ENCODE measurements around the gene TLX2. TPM values are rescaled to one million over a fixed set of nuclear protein-coding genes. Genes with fewer than 3 reads are reported as not detected.

The TLX2 gene
- total RNA-seq, 1 experiment from 2014 or later: not detected

GRCh38 chr2:74553892-74554819, 39.9 kb downstream of the TLX2 start, which contains the start of the genes DOK1 and LOXL3:
TSS of gene DOK1 (plus strand) at chr2:74554720. CDS start at chr2:74554755, 35 bp downstream.
TSS of gene LOXL3 (minus strand) at chr2:74553942. CDS start at chr2:74552634, 1,308 bp downstream.
- Mint-ChIP-seq H3K4me3 (ENCODE audit: low read depth, unreplicated experiment) (peak within 1 kb of the TSS; percentile 46), H3K36me3 (ENCODE audit: insufficient read depth, unreplicated experiment) (peaks cover 32% of the 10 kb centered on the region), H3K4me1 (ENCODE audit: low read depth, unreplicated experiment) (peaks cover 27% of the 10 kb centered on the region), H3K27ac (ENCODE audit: unreplicated experiment) (peak within 1 kb of the TSS; percentile 1), H3K9me3 (ENCODE audit: low read depth, unreplicated experiment) (no peaks in the 10 kb centered on the region), H3K27me3 (ENCODE audit: unreplicated experiment) (no peaks in the 10 kb centered on the region)
- CTCF ChIA-PET: interaction anchor here (0.6 to 0.7 kb wide), 4 partner anchors 24 to 1459 kb away, joined by 3 to 8 read pairs (median 4); no protein-coding TSS in a partner anchor
- DNase-seq: peak; percentile 61
- no TSS peak for BruUV-seq (replicated peaks)
- intact Hi-C loops (cut with micrococcal nuclease; ENCODE audit: unreplicated experiment): no loop called here
- no peak for TF ChIP-seq CTCF (IDR thresholded peaks at IDR 0.05; ENCODE audit: unreplicated experiment)

GRCh38 chr2:74554820-74555531, 40.7 kb downstream of the TLX2 start:
- DNase-seq: no peak
- H3K4me1 Mint-ChIP-seq (ENCODE audit: low read depth, unreplicated experiment): peaks cover 19% of the 10 kb centered on the region
- CTCF ChIA-PET: no interaction called here
- intact Hi-C loops (cut with micrococcal nuclease; ENCODE audit: unreplicated experiment): no loop called here
- no TSS peak for BruUV-seq (replicated peaks)
- TF ChIP-seq CTCF (IDR thresholded peaks at IDR 0.05; ENCODE audit: unreplicated experiment): no peak
- peaks cover 5% of the 10 kb centered on the region for H3K27me3 Mint-ChIP-seq (ENCODE audit: unreplicated experiment)
- peaks cover 24% of the 10 kb centered on the region for H3K36me3 Mint-ChIP-seq (ENCODE audit: insufficient read depth, unreplicated experiment)
- H3K9me3 Mint-ChIP-seq (ENCODE audit: low read depth, unreplicated experiment): no peaks in the 10 kb centered on the region
- no peak overlapping the region for H3K27ac Mint-ChIP-seq (ENCODE audit: unreplicated experiment)
- H3K4me3 Mint-ChIP-seq (ENCODE audit: low read depth, unreplicated experiment): peak overlapping the region; percentile 46

GRCh38 chr2:74555610-74556103, 41.4 kb downstream of the TLX2 start:
- no TSS peak for BruUV-seq (replicated peaks)

More at GRCh38 chr2:74555610-74556103, 41.4 kb downstream of the TLX2 start:
- no peak for TF ChIP-seq CTCF (IDR thresholded peaks at IDR 0.05; ENCODE audit: unreplicated experiment)
- intact Hi-C loops (cut with micrococcal nuclease; ENCODE audit: unreplicated experiment): no loop called here
- Mint-ChIP-seq H3K27me3 (ENCODE audit: unreplicated experiment) (peaks cover 12% of the 10 kb centered on the region), H3K27ac (ENCODE audit: unreplicated experiment) (no peak overlapping the region), H3K36me3 (ENCODE audit: insufficient read depth, unreplicated experiment) (peaks cover 24% of the 10 kb centered on the region), H3K9me3 (ENCODE audit: low read depth, unreplicated experiment) (no peaks in the 10 kb centered on the region), H3K4me3 (ENCODE audit: low read depth, unreplicated experiment) (peak overlapping the region; percentile 36), H3K4me1 (ENCODE audit: low read depth, unreplicated experiment) (peaks cover 18% of the 10 kb centered on the region)
- CTCF ChIA-PET: no interaction called here
- no peak for DNase-seq

Data from Calu3 (cell line).